Prostate gland (tissue), 2 donors: ENCODE results near the gene DPH3.

Experiments used
- POLR2A ChIP-seq: fragments of 450-650 bp; IDR thresholded peaks from one replicate; pipeline ENCODE4 v1.6.1; 2016; ENCODE audit warnings: antibody characterized with exemption, mild to moderate bottlenecking
- TF ChIP-seq, protein P1 (sequence below), 4 experiments: fragments of 200-600 bp in 2 of 4; fragments of 450-650 bp in 2 of 4; sonication (generic) in 2 of 4; IDR thresholded peaks; 1 replicate in 3 of 4; 2 replicates in 1 of 4; pipeline ENCODE4 v1.5.1; 2016 to 2019; ENCODE audit warnings: antibody characterized with exemption in 4 of 4, mild to moderate bottlenecking in 2 of 4, moderate library complexity in 2 of 4

DNA sequence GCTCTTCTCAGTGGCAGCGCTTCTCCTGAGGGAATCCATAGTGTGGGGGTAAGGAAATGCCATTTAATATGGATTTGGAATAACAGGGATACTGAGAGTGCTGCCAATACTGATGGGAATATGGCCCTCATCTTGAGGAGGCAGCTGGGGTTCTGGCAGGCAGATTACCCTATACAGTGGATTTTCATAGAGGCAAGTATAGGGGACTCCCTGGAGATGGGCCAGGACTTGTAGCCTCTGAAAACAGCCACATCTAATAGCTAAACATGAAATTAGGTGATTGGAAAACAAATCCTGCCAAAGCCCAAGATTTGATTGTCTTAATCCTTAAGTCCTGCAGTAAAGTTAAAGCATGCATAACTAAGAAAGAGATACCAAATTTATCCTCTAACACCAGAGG, 30.9 kb downstream of the DPH3 start:
- TF ChIP-seq, protein P1, sequence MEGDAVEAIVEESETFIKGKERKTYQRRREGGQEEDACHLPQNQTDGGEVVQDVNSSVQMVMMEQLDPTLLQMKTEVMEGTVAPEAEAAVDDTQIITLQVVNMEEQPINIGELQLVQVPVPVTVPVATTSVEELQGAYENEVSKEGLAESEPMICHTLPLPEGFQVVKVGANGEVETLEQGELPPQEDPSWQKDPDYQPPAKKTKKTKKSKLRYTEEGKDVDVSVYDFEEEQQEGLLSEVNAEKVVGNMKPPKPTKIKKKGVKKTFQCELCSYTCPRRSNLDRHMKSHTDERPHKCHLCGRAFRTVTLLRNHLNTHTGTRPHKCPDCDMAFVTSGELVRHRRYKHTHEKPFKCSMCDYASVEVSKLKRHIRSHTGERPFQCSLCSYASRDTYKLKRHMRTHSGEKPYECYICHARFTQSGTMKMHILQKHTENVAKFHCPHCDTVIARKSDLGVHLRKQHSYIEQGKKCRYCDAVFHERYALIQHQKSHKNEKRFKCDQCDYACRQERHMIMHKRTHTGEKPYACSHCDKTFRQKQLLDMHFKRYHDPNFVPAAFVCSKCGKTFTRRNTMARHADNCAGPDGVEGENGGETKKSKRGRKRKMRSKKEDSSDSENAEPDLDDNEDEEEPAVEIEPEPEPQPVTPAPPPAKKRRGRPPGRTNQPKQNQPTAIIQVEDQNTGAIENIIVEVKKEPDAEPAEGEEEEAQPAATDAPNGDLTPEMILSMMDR (IDR thresholded peaks at IDR 0.05), result no peak
- no peak for TF ChIP-seq POLR2A
